Measurements from ENCODE around the gene CNTN1.

CNTN1 gene

DNA sequence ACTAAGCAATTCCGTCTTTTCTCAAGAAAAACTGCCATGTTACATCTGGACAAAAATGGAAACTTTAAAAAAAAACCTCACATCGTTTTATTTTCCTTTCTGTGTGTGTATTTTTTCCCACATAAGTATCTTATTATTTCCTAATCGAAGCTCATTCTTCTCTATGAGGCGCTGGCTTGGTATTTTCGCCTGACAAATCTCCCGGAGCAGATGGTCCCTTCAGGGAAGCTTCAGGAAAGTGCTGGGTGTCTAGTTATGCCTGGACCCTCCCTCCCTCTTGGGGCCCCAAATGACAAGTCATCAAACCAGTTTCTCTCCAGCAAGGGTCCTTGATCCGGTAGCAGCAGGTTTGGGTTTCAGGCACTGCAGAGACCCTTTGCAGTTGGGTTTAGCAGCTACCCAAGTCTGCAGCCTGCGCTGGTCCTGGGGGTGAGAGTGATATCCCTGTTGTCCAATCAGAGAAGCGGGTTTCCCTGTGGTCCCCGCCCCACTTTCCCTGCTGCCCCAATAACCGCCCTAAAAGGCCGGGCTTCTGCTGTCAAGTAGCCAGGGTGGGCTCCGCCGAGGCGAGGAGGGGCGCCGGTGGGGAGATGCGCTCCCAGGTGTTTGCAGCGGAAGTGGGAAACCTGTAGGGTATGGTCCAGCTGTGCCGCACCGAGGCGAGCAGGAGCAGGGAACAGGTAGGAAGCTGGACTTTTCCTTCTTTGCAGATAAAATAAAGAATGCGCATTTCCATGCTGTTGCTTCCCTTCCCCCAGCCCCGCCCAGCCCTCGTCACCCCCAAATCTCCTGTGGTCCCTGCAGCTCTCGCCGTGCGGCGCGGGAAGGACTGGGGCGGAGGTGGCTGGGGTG is at the start of gene CNTN1:
CNTN1 (plus strand) TSS at position 527 of the 852 bp plus-strand sequence.
- no peak for DNase-seq (ENCODE audit: low spot score)

- no peak for DNase-seq (ENCODE audit: low spot score)
Observed at GRCh38 chr12:40643506-40643905, 48.7 kb upstream of the CNTN1 start.

- DNase-seq (ENCODE audit: low spot score) = no peak
Observed at GRCh38 chr12:40643976-40644375, 48.3 kb upstream of the CNTN1 start.

GRCh38 chr12:40644708-40645107 is 47.5 kb upstream of the CNTN1 start:
- no peak for DNase-seq (ENCODE audit: low spot score)

GRCh38 chr12:40645361-40645760 is 46.9 kb upstream of the CNTN1 start:
- DNase-seq (ENCODE audit: low spot score) = no peak

DNA sequence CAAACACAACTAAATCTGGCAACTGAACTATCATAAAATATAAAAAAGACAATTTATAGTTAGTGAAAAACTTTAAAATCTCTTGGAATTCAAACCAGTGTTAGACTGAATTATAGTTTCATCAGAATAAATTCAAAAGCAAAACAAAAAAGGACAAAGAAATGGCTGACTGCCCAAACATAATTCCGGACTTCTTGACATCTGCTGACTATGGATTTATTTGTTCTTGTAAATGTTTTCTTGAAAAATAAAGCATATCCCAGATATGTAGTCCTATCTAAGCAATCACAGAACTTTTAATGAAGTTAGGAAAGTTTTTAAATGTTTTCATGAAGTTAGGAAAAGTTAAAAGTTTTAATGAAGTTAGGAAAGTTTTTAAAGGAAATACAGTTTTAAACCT is 45.8 kb upstream of the CNTN1 start:
- DNase-seq (ENCODE audit: low spot score) = no peak

- DNase-seq (ENCODE audit: low spot score) = no peak
Observed at GRCh38 chr12:40646911-40647310, 45.3 kb upstream of the CNTN1 start.

DNA sequence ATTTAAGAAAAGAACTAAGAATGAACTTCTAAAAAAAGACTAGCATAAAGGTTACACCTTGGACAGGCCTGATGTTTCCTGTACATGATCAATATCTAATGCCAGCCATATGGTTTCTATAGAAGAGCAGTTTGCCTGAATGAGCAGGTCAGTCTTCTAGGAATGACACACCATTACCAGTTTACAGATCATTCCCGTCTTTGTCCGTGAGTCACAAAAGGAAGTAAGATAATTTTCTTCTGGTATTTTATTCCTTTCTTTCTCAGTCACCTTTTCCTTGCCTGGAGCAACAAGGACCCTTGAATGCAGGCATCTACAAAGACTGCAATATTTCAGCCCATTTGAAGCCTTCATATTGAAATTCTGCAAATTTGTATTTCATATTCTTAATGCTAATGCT is 44.6 kb upstream of the CNTN1 start:
- no peak for DNase-seq (ENCODE audit: low spot score)

DNA sequence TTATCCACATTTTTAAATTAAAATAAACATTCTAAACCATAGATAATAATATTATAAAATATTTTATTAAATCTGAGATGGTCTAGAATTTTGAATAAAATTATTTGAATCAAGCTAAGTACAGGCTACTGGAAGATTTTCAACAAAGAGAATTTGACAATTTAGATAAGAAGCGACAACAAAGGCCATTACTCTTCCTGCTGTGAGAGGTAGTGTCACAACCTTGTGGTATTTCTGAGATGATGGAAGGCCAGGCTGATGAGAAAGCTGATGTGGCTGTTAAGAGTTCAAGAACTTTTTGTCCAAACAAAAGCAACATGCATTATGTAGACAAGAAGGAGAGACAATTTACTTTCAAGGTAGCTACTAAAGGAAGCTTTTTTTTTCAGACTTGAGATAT is 43.7 kb upstream of the CNTN1 start:
- no peak for DNase-seq (ENCODE audit: low spot score)

DNA sequence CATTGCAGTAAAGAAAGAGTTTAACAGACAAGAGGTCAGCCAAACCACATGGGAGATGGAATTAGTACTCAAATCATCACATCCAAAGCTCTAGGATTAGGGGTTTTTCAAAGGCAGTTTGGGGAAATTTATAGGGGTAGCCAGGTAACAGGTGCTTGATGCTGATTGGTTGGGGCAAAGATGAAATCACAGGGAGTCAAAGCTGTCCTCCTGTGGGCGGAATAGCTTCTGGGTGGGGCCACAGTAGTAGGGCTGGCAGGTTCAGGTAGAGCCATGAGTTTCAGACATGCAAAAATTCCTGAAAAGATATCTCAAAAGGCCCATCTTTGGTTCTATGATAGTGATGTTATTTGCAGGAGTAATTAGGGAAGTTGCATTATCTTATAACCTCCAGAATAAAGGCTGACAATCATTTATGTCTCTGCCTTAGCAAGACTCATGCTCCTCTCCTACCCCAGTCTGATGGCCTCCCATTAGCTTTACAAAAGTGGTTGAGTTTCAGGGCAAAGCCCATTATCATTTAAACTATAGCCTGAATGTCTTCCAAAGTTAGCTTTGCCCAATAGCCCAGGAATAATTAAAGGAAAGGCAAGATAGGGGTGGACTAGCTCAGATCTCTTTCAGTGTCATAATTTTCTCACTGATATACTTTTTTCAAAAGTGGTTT is 42.1 kb upstream of the CNTN1 start:
- DNase-seq (ENCODE audit: low spot score) = no peak

DNA sequence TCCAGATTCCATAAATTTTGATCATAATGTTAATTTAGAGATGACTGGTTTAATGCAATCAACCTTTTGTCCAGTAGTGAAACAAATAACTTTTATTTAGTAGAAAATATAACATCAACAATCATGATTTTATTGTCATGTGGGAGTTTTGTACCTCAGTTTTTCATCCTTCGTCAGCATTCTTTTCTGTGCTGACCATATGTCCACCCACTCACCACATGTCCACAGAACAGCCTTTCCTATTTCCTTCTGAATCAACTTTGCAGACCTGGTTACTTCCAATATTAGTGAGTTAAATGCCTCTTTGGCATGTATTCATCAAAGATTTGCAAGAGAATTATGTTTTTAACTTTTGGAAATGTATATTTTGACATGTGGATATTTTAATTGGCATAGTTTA is 36.8 kb upstream of the CNTN1 start:
- DNase-seq (ENCODE audit: low spot score) = no peak

DNA sequence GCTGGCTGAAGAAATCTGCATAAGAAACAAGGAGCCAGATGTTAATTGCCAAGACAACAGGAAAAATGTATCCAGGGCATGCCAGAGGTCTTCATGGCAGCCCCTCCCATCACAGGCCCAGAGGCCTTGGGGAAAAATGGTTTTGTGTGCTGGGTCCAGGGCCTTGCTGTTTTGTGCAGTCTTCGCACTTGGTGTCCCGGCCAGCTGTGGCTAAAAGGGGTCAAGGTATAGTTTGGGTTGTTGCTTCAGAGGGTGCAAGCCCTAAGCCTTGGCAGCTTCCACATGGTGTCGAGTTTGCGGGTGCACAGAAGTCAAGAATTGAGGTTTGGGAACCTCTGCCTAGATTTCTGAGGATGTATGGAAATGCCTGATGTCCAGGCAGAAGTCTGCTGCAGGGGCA is 29.9 kb upstream of the CNTN1 start:
- DNase-seq (ENCODE audit: low spot score) = no peak

DNA sequence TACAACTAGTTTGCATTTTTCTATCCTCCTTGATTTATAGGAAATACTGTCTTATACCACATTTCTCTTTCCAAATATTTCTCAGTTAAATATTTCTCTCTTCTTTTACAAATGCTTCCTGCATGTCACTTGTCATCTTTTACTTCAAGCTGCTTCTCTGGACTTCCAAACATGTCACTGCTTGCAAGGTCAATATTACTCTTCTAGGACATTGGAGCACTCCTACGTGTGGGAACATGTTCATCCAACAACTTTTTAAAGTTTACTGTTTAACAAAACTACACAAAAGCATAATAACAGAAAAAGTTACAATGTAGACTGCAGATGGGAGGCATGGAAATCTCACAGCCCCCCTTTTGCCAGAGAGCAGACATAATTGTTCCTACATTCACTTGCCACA is 28.5 kb upstream of the CNTN1 start:
- DNase-seq (ENCODE audit: low spot score) = no peak

GRCh38 chr12:40668099-40668529 is 24.1 kb upstream of the CNTN1 start:
- no peak for DNase-seq (ENCODE audit: low spot score)

- no peak for DNase-seq (ENCODE audit: low spot score)
Observed at GRCh38 chr12:40672741-40673271, 19.4 kb upstream of the CNTN1 start.

- DNase-seq (ENCODE audit: low spot score) = no peak
Observed at GRCh38 chr12:40681148-40681547, 11.1 kb upstream of the CNTN1 start.

DNA sequence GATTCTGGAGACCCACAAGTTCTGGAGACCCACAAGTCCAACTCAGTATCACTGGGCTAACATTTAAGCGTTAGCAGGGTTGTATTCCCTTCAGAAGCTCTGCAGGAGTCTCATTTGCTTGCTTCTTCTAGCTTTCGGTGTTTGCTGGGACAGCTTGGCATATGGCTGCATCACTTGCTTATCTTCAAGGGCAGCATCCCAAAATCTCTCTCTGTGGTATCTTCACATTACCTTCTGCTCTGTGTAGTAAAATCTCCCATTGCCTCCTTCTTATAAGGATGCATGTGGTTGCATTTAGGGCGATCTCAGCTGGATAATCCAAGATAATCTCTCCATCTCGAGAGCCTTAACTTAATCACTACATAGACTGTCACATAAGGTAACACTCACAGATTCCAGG is 7.3 kb upstream of the CNTN1 start:
- no peak for DNase-seq (ENCODE audit: low spot score)

DNA sequence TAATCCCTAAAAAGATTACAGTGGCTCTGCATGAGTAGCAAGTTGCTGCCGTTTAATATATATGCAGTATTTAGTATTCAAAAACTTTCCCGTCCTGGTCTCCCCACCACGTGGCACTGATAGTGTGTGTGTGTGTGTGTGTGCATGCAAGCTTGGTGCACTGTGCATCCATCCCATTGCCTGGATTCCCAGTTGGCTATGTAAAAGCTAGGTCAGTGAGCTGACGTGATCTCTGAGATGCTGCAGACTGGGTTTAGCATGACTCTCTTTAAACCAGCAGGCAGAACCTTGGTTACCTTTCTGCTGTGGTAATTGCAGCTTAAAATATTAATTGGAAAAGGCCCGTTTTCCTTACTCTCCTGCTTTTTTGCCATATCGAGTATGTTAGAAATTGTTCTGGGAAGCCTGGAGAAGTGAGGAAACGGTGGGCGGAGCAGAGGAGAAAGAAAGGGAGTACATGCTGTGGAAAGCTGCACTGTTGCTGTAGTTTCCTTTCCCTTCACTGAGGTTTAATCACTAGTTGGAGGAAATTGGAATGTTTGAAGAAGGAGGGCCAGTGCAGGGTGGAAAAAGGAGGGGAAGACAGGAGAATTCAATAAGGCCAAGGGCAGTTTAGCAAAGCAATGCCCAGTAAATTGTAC is 4.0 kb upstream of the CNTN1 start:
- no peak for DNase-seq (ENCODE audit: low spot score)

DNA sequence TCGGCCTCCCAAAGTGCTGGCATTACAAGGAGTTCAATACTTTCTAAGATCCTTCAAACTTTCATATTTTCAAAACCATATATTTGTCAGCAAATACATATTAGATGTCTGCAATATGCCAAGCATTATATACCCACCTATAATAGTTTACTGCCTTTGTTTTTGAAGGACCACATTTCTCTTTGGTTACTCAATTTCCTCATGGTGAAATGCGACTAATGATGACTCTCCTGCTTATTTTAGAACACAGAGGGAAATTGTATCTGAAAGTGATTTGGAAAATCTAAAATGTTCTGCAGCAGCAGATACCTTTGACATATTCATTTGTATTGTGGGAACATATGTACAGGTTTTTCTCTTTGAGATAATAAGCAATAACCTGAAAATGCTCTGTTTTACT is 2.7 kb upstream of the CNTN1 start:
- no peak for DNase-seq (ENCODE audit: low spot score)

DNA sequence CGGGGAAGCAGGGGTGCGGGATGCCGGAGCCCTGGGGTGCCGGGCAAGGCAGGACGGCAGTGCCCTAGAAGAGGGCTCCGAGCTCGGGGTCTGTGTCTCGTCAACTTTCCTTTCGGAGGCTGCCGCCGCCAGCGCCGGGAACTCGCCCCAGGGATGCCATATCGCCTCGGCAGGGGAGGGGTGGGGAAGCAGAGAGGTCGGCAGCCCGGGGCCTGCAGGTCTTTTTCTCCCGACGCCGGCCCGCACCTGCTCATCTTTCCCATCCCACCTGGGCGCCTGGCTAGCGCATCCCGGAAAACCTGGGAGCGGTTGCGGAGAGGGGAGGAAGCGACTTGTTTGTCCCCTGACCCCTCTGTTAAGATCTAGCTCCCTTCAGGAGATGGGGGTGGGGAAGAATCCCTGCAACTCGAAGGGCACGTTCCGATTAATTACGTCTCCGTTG is 547 bp downstream of the CNTN1 start:
- no peak for DNase-seq (ENCODE audit: low spot score)

- DNase-seq (ENCODE audit: low spot score) = no peak
Observed at GRCh38 chr12:40693207-40693821, 1.1 kb downstream of the CNTN1 start.

- DNase-seq (ENCODE audit: low spot score) = no peak
Observed at GRCh38 chr12:40697566-40698259, 5.5 kb downstream of the CNTN1 start.

Measured in hematopoietic multipotent progenitor cell treated with erythropoietin and hydrocortisone succinate and interleukin-3 and kit ligand, for 15 days (in vitro differentiated cells).